ENCODE results near the gene CTNND2.
"Not testable (repeated sequence)": the region's sequence is repeated elsewhere in the genome, so short reads cannot be mapped to it uniquely, and the experiment has no call there.

The CTNND2 gene

DNA sequence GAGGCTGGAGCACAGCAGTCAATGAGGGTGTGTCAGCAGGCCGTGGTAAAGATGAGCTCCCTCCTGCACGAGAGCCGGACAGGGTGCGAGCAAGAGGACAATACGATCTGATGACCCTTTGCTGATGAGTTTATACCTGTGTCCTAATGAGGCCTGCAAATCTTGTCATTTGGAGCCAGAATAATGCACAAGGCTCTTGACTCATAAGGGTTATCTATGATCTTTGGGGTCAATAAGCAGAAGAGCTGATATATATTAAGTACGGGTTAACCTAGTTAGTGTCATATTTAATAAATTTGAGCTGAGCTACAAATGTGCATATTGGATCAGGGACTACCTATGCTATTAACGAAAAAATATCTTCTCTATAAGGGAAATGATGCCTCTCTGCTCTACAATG, 46.9 kb downstream of the CTNND2 start:
- no peak for DNase-seq

DNA sequence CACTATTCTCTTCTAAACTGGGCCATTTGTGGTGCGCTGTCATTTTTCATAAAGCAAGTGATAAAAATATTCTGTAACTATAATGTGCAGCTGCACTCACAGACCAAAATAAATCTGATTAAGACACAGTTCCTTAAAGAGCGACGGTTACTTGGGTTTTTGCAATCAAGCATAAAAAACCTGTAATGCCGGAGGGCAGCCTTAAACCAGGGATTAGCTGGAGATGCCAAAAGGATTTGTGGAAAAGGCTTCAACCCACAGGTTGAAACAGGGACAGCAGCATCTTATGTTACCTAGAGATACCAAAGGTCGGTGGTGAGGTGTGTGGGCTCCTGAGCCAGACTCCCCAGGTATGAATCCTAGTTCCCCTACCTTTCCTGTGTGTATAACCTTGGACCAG, 49.3 kb downstream of the CTNND2 start:
- no peak for DNase-seq

DNA sequence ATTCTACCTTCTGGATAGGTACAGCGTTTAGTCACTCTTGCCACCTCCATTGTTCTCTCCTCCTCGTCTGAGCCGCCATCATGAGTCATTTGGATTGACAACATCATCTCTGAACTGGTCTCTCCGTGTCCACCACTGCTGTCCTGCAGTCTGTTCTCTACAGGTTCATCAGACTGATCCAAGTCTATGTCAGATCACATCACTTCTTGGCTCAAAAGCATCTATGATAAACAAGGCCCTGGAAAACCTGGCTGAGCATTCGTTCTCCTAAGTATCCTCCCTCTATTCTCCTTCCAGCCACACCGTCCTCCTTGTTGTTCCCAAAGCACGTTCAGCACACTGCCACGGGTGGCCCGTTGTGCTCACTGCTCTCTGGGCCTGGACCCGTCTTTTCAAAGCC, 50.5 kb downstream of the CTNND2 start:
- no peak for DNase-seq

DNA sequence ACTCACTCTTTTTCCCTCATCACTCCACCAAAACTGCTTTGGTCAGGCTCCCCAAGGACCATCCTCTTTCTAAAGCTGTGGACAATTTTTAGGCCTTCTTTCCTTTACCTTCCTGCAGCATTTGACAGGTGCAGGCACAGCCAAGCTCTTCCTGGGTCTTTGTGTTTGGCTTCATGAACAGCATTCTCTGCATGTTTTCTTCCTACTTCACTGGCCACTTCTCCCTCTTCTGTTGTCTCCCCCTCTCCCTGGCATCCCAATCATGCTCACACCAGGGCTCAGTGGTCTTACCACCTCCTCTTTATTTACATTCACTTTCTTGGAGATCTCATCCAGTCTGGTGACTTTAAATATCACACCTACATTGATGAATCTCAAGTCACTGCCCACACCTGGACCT, 51.1 kb downstream of the CTNND2 start:
- no peak for DNase-seq

DNA sequence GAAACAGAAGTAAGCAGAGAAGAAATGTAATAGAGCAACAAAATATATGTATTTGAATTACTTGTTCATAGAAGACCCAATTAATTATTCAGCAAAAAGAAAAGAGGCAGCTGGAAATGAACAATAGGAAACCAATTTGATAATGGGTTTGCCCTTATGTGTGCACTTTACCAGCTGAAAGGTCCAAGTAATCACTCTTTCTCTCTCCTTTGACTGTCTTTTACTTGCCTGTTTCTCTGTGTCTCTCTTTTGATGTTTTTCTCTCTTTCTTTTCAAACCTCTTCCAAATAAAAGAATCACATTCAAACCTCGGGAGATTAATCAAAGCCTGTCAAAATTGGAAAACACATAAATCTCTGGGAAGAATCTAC, 51.5 kb downstream of the CTNND2 start:
- no peak for DNase-seq

DNA sequence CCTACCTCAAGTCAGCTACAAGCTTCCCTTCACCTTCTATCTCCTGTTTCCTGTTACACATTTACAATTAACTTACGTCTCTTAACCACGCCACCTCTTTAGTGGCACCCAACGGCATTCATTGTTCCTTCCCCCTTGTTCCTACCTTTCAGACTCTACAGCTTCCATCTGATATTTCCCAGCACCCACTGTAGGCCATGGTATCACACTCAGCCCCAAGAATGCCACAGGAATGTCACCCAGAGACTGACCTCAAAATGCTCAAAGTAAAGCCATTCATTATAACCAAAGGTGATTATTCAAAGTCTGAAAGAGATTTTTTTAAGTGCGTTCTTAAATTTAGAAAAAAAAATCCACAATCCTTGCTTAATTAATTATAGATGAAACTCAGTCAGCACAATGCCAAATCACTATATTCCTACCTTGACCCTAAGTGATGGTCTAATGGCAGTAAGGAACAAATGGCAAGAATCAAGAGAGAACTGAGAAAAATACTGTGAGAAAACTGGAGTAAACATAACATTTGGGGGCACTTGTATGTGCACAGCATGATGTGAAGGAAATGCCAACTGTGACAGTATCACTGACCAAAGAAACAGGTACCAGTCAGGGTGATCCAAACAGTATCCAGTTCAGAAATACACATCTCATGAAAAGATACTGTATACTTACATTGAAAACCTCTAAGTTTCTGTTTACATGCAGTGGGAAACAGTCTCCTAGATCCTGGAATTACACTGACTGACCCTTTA, 52.1 kb downstream of the CTNND2 start:
- no peak for DNase-seq

DNA sequence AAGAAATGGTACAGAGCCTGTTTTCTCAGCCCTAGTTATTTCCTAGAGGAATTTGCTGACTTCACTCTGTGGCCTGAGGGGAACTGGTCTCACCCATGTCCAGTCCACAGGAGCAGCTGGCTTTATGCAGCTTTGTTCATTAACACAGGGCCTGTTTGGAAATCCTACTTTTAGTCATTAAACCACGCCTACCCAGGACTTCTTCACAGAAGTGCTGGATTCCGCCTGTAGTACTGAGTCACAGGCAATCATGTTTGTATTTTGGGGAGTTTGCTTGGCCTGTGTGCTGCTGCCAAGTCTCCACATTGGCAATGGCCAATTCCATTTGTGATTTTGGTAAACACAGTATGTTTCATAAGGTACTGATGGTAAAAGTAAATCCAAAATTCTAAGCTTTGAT, 52.8 kb downstream of the CTNND2 start:
- no peak for DNase-seq

DNA sequence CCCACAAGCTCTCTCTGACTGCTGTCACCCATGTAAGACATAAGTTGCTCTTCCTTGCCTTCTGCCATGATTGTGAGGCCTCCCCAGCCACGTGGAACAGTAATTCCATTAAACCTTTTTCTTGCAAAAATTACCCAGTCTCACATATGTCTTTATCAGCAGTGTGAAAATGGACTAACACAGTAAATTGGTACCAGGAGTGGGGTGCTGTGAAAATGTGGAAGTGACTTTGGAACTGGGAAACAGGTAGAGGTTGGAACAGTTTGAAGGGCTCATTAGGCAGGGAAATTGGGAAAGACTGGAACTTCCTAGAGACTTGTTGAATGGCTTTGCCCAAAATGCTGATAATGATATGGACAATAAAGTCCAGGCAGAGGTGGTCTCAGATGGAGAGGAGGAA, 75.7 kb downstream of the CTNND2 start:
- DNase-seq: not testable (repeated sequence)

DNA sequence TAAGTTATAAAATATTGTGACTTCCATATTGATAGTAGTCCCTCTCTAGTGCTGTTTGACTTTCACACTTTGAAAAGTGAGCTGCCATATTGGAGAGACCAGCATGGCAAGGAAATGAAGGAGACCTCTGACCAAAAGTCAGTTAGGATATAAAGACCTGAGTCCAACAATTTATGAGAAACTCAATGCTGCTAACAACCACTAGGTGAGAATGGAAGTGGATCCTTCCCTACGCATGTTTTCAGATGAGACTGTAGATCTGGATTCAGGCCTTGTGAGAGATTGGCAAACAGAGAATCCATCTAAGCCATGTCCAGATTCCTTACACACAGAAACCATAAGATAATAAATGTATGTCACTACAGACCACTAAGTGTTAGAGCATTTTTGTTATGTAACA, 81.6 kb downstream of the CTNND2 start:
- DNase-seq: no peak

DNA sequence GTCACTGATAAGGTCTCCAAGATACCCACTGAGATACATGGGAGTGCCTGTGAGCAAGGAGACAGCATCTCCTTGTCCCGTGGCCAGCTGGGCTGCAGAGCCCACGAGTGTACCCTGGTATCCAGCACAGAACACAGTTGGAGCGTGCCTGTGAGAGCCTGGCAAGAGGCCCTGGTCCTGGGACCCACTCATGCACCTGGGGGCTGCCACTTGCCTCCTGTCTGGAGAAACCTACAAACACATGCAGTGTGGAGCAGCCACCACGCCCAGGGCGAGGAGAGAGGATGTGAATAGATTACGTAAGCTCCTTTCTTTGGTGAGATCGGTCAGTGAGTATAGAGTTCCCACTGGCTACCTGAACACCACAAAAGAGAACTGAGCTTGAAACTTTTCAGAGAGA, 88.3 kb downstream of the CTNND2 start:
- DNase-seq: no peak

DNA sequence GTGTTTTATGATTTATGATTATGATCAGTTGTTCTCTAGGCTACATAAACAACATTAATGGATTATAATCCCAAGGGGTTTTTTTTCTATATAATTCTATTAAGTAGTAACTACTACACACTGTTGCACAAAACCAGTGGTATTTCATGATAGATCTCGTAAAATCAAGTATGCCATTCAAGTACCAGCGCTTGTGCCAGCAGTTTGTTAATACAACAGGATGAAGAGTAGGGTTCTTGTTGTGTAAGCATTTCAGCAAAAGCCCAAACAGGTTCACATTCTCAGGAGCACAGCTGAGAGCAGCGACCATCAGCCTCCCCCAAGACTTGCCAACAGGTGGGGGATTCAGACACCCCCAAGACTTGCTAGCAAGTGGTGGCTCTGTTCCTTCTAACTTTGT, 88.8 kb downstream of the CTNND2 start:
- no peak for DNase-seq

DNA sequence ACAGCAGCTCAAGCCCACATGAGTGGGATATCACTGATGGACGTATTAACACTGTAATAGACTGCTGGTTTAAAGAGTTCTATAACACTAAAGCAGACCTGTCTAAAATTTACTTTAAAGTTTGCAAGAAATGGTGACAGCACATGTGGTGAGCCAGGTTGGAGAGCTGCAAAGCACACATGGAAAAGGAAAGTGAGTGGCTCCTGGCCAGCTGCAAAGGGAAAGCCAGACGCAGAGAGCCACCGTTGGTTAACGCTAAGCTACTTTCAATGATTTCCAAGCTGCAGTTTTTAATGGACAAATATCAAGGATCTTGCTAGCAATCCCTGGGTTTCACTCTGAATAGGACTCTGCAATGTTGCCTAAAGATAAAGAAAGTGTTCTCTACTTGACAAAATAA, 89.9 kb downstream of the CTNND2 start:
- DNase-seq: no peak

DNA sequence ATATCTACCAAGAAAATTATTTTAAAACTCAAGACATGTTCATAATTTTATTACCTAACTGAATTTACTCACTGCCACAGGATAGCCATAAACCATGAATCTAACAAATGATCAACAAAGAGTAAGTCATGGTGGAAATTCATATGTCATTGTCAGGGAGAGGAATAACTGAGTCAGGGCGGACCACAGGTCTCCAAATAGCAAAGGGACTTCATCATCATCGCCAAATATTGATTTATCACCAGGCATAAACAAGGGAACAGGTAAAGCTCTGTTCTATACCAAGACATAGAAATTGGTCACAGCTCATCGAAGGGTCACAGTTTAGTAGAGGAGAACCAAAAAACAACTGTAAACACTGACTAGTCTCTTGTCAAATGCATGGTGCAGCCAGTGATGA, 94.8 kb downstream of the CTNND2 start:
- no peak for DNase-seq

DNA sequence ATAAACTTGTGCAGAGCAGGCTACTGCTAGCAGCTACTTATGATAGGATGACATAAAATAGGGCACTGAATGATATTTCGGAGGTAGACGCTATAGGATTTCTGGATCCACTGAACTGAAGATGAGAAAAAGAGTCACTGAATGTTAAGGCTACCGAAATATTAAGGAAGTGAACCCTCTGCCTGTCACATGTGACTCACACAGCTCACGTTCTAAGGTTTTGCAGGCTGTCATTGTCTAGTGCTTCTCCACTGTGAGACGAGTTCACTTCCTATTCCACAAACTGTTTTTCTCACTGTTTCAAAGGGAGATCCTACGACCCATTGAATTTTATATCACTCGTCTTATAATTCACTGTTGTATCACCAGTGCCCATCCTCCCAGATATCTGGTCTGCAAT, 100.8 kb downstream of the CTNND2 start:
- no peak for DNase-seq

DNA sequence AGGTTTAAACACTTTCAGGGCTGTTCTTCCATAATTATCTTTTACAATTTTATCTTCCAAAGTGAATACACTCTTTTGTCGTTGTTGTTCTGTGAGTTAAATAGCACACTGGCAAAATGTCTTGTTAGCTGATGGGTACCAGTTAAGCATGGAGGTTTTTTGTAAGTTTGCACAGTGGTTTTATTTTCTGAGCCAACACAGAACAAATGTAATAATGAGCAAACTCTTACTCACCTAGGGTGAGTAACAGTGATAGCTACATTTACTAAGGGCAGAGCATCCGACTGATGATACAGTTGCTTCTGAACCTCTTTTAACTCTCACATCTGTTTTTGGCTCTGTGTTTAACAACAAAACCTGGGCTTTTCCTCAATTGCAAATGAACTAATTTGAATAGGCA, 103.2 kb downstream of the CTNND2 start:
- no peak for DNase-seq

DNA sequence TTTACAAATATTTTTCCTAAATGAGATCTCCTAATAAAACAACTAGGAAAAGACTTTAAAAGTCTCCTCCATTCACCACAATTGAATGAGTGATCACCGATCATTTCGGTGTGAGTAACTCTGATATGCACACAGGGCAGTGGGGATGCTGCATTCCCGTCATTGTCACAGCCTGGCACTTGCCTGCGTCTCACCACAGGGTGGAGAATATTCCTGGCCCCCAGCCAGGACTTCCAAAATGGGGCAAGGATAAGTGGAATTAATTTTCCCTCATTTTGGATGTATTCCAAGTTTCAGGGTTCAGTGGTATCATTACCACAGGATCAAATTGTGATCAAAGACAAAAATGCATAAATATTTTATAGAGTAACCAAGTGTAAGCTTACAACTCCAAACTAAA, 107.1 kb downstream of the CTNND2 start:
- DNase-seq: no peak

DNA sequence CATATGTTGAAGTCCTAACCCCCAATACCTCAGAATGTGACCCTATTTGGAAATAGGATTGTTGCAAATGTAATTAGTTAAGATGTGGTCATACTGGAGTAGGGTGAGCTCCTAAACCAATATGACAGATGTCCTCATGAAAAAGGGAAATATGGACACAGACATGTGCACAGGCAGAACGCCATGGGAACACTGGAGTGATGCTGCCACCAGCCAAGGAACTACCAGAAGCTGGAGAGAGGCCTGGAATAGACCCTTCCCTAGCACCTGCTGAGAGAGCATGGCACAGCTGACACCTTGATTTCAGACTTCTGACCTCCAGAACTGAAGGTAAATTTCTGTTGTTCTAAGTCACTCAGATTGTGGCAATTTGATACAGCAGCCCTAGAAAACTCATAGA, 110.8 kb downstream of the CTNND2 start:
- DNase-seq: no peak

DNA sequence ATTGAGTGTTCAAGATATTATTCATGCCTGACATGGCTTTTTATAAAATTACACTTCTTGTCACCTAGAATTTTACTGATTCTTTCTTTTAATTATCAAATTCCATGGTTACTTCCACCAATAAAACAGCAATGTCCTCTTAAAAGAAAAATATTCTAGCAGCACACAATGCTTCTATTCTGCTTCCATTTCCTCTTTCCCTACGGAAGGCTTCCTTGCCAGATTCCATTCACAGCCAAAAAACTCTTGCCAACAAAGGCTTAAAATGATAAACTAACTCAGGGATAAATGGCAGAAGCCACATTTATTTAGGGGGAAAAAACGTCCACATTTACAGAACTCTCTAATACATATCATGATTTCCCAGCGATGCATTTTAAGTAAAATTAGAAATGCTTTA, 111.6 kb downstream of the CTNND2 start:
- DNase-seq: no peak

DNA sequence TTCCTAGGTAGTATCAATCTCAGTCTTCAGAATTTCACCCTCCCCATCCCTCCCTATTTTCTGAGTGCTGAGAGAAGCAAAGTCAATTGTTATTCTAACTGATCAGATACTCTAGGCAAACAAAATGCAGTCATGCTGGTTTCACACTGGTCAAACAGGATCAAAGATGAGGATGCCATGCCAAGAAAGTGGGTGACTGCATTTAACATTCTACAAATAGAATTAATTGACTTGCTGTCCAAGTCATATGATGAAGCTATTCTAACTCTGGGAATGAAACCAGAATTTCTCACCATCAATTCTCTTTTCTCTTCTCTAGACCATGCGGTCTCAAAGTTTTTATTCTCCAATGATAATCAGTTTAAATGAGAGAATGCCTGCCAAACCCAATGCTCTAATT, 112.5 kb downstream of the CTNND2 start:
- DNase-seq: no peak

DNA sequence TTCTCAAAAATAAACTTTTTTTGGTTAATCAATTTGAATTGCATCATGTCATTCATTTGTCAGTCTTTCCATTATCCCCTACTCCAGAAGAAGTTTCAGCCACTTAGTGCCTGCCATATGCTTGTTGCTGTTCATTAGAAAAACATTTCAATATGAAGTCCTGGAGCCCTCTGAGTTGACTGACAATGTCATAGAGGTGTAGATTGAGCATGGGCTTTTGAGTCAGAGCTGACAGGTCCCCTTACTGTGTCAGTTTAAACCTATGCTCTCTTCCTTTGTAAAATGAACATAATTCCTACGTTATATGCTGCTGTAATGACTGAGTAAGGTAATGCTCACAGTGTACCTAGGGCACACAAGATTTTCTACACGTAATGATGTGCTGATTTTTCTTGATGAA, 114.0 kb downstream of the CTNND2 start:
- no peak for DNase-seq

DNA sequence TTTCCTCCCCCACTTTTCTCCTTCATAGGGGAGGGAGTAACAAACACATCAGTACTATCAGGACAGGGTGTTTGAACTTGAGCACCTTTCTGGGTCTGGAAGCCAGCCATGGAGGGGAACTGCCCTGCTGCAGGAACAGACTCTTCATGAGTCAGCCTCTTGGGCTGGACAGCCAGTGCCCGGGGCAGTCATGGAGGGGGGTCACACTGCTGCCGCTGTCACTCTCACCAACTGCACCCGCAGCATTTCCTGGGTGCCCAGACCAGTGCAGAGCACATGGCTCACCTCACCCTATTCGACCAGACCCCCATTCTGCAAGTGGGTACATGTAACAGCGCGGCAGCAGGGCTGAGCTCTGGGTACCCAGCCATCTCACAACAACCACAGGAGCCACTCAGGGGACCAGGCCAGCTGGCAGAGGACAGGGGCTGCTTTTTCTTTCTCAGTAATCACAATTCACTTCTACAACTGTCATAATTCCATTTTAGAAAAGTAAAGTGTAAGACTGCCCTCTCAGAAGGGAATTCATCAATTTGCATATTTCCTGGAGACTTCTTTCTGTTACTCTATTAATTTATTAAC, 118.4 kb downstream of the CTNND2 start:
- no peak for DNase-seq

DNA sequence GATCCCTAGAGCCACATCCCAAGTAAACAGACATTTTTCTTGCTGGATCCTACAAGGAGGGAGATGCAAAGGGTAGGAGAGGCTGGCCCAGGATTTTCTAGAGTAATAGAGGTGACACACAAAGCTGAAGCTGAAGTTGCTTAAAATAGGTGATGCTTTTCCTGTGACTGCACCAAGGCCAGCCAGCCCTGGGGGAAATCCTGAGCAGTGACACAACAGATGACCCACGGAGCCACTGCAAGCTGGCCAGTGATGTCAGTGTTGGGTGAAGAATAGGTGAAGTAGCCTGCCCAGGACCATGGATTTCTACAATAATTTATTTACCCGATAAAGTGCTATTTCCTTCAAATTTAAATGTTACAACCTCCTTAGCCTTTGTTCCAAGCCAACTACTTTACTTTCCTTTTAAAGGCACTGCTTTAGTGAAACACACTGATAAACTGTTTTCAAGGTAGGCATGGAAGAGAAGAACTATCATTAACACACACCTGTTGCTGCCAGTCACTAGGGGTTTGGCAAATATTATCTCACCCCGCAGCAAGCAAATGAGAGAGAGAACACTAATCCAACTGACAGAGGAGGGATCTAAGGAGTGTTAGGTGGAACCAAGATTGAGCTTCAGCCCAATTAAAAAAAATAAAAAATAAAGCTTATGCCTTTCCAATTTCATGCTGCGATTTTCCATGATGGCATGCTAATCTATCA, 123.5 kb downstream of the CTNND2 start:
- DNase-seq: no peak

DNA sequence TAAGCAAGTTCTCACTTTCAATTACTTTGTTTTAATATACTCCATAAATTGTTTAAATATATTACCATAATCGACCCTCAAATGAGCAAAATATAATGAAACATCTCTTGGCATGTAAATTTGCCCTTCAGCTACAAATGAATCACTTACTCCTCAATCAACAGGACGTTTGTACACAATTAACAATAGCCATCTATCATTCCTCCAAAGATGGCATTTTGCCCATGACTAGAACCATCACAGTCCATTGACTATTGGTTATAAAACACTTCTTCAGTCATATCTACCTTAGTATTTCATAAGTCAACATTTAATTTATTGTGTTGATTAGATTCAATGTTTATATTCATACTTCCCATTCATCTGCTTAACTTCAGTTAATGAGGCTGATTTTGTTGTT, 127.2 kb downstream of the CTNND2 start:
- DNase-seq: no peak

DNA sequence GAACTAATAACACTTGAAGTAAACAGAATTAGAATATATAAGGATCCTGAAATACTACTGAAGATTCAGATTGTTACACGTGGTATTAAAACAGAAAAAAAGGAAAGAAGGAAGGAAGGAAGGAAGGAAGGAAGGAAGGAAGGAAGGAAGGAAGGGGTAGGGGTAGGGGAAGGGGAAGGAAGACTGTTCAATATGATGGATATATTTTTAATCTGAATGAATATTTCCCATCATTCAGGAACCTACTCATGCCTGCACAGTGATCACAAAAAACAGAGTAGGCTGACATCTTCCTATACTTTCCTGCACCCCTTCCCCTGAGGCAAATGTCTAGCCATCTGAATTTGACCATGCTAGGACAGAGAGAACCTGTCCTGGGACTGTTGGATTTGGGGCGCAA, 133.9 kb downstream of the CTNND2 start:
- no peak for DNase-seq
